NT2/D1 (cell line): ENCODE results near the gene HNRNPA0.

Source experiments
- DNase-seq: peaks from one replicate; pipeline ENCODE4 v3.0.0-alpha.2; 2011; ENCODE audit warnings: low read depth, low spot score
- H3K27me3 ChIP-seq: 2 replicates; pipeline ENCODE4 v1.6.0; 2011; ENCODE audit warnings: mild to moderate bottlenecking; ENCODE audit not compliant: insufficient read length, insufficient read depth
- H3K36me3 ChIP-seq: 2 replicates; pipeline ENCODE4 v1.6.1; 2011; ENCODE audit warnings: mild to moderate bottlenecking, low read length, mixed read lengths; ENCODE audit not compliant: insufficient read depth, insufficient read length
- H3K4me1 ChIP-seq: 2 replicates; pipeline ENCODE4 v1.5.1; 2011; ENCODE audit not compliant: insufficient read depth, insufficient read length
- H3K4me3 ChIP-seq: 2 replicates; pipeline ENCODE4 v1.5.1; 2011; ENCODE audit warnings: low read depth; ENCODE audit not compliant: insufficient read length
- H3K9ac ChIP-seq: 2 replicates; pipeline ENCODE4 v1.6.0; 2011; ENCODE audit warnings: low read depth; ENCODE audit not compliant: insufficient read length
- H3K9me3 ChIP-seq: 2 replicates; pipeline ENCODE4 v1.5.1; 2011; ENCODE audit warnings: mild to moderate bottlenecking, low read length; ENCODE audit not compliant: insufficient read depth
- SUZ12 ChIP-seq: IDR thresholded peaks from 2 replicates; pipeline ENCODE4 v1.6.1; 2011; ENCODE audit not compliant: insufficient read length, insufficient read depth; ENCODE audit errors: extremely low read depth
- YY1 ChIP-seq: IDR thresholded peaks from 2 replicates; pipeline ENCODE4 v1.6.1; 2011; ENCODE audit not compliant: insufficient read length, insufficient read depth
- ZNF274 ChIP-seq: IDR thresholded peaks from 2 replicates; pipeline ENCODE4 v1.6.1; 2011; ENCODE audit warnings: mild to moderate bottlenecking, low read depth, low read length

The HNRNPA0 gene

GRCh38 chr5:137754188-137754960 lies at the start of gene HNRNPA0:
HNRNPA0 (minus strand) TSS chr5:137754363; CDS start chr5:137754066, 297 bp downstream.
- no peaks in the 10 kb centered on the region for H3K4me1 ChIP-seq
- H3K4me3 ChIP-seq, result peak within 1 kb of the TSS; percentile 90
- H3K27me3 ChIP-seq, result no peaks in the 10 kb centered on the region
- peak; percentile 89 for DNase-seq
- peaks cover 28% of the 10 kb centered on the region for H3K36me3 ChIP-seq
- H3K9ac ChIP-seq, result peak within 1 kb of the TSS; percentile 99
- TF ChIP-seq ZNF274 (no peak), YY1 (no peak), SUZ12 (no peak)
- H3K9me3 ChIP-seq, result no peaks in the 10 kb centered on the region

DNA sequence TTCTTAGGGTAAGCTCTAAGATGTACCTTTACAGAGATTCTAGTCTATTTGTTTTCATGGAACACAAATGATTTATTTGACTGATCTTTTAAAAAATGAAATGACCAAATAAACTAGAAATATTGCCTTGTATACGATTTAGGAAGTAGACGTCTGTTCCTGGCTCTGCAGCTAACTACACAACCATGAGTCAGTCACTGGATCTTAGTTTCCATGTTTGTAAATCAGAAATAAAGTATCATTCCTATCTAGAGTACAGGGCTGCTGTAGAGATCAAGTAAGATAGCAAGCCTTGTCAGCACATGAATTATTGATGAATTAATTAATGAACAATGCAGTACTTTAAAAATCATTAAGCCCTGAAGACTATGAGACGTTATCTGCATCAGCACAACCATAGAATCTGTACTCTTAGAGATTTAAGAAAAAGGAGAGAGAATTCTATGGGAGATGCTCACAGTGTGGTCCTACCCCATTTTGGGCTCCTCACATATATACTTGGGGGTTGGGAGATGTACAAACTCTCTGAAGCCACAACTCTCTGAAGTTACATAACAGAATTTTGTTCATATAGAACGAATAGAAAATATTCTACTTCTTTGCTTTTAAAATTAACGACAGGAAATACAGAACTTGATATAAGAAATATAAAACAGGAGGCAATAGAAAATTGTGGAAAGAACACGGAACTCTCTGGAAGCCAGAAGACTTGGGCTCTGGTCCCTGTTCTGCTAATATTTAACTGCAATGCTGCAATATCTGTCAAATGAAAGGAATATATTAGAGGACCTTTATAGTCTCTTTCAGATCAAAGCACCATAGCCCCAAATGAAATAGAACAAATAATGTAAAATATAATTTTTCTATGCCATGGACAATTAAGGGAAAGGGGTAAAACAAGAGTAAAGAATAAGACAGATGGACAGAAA lies 48.4 kb upstream of the HNRNPA0 start:
- no peak overlapping the region for H3K4me3 ChIP-seq
- H3K27me3 ChIP-seq, result no peaks in the 10 kb centered on the region
- no peak for TF ChIP-seq ZNF274
- no peak for TF ChIP-seq YY1
- TF ChIP-seq SUZ12, result no peak
- no peak overlapping the region for H3K9ac ChIP-seq
- no peaks in the 10 kb centered on the region for H3K9me3 ChIP-seq
- no peaks in the 10 kb centered on the region for H3K36me3 ChIP-seq
- DNase-seq, result no peak
- H3K4me1 ChIP-seq, result no peaks in the 10 kb centered on the region

- Histone ChIP-seq H3K4me1 (no peaks in the 10 kb centered on the region), H3K36me3 (no peaks in the 10 kb centered on the region), H3K9me3 (no peaks in the 10 kb centered on the region), H3K27me3 (no peaks in the 10 kb centered on the region), H3K4me3 (no peak overlapping the region), H3K9ac (no peak overlapping the region)
- DNase-seq, result no peak
- no peak for TF ChIP-seq ZNF274
- no peak for TF ChIP-seq YY1
- no peak for TF ChIP-seq SUZ12
These were observed 46.7 kb upstream of the HNRNPA0 start for GRCh38 chr5:137800700-137801411.

GRCh38 chr5:137796279-137796678 lies 42.1 kb upstream of the HNRNPA0 start:
- no peak for TF ChIP-seq YY1
- no peak for TF ChIP-seq SUZ12
- no peak for TF ChIP-seq ZNF274
- H3K9me3 ChIP-seq, result no peaks in the 10 kb centered on the region
- no peaks in the 10 kb centered on the region for H3K36me3 ChIP-seq
- H3K9ac ChIP-seq, result no peak overlapping the region
- H3K4me3 ChIP-seq, result no peak overlapping the region
- H3K4me1 ChIP-seq, result no peaks in the 10 kb centered on the region
- no peak for DNase-seq
- H3K27me3 ChIP-seq, result no peaks in the 10 kb centered on the region

- no peaks in the 10 kb centered on the region for H3K9me3 ChIP-seq
- H3K4me3 ChIP-seq, result no peak overlapping the region
- H3K27me3 ChIP-seq, result no peaks in the 10 kb centered on the region
- H3K9ac ChIP-seq, result no peak overlapping the region
- H3K4me1 ChIP-seq, result no peaks in the 10 kb centered on the region
- DNase-seq, result no peak
- H3K36me3 ChIP-seq, result no peaks in the 10 kb centered on the region
- TF ChIP-seq YY1 (no peak), SUZ12 (no peak), ZNF274 (no peak)
These were observed 40.7 kb upstream of the HNRNPA0 start for GRCh38 chr5:137794863-137795262.

DNA sequence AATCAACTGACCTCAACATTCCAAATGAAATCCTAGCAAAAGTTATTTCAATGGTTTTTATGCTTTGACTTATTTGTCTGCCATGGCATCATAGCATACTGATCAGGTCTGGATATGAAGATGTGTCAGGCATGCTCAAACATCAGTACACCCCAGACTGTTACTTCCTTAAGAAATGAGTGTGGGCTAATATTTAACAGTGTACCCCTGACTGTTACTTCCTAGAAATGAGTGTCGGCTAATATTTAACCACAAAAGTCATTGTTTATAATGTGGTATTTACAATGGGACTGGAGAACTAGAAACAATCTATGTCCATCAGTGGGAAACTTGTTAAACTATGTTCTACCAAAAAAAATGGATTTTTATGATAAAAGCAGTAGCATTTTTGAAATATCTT lies 38.1 kb upstream of the HNRNPA0 start:
- Histone ChIP-seq H3K9ac (no peak overlapping the region), H3K36me3 (no peaks in the 10 kb centered on the region), H3K27me3 (no peaks in the 10 kb centered on the region), H3K9me3 (no peaks in the 10 kb centered on the region), H3K4me1 (no peaks in the 10 kb centered on the region), H3K4me3 (no peak overlapping the region)
- no peak for DNase-seq
- TF ChIP-seq SUZ12, result no peak
- no peak for TF ChIP-seq YY1

DNA sequence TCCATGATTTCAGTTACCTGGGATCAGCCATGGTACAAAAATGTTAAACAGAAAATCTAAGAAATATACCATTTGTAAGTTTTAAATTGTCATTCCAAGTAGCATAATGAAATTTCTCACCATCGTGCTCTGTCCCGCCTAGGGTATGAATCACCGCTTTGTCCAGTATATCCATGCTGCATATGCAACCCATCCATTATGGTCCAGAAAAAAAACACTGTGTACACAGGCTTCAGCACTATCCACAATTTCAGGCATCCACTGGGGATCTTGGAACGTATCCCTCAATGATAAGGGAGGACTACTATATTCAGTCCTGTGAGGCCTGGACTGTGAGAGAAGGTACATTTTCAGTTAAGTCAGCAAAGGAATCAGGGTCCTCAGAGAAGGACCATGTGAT lies 37.6 kb upstream of the HNRNPA0 start:
- no peaks in the 10 kb centered on the region for H3K36me3 ChIP-seq
- no peaks in the 10 kb centered on the region for H3K27me3 ChIP-seq
- H3K4me3 ChIP-seq, result no peak overlapping the region
- DNase-seq, result no peak
- H3K9me3 ChIP-seq, result no peaks in the 10 kb centered on the region
- H3K9ac ChIP-seq, result no peak overlapping the region
- TF ChIP-seq SUZ12, result no peak
- no peak for TF ChIP-seq YY1
- TF ChIP-seq ZNF274, result no peak
- no peaks in the 10 kb centered on the region for H3K4me1 ChIP-seq
